NCI-H1436 (cell line): Measurements from ENCODE around the gene RHOV.
"Not testable (repeated sequence)": the region's sequence is repeated elsewhere in the genome, so short reads cannot be mapped to it uniquely, and the experiment has no call there.

Experiments
- DNase-seq: peaks from one replicate; lab custom pipeline; 2025; lab: John Stamatoyannopoulos, UW

RHOV gene

GRCh38 chr15:40872791-40873693 lies 992 bp downstream of the RHOV start:
- no peak for DNase-seq

- no peak for DNase-seq
These were observed 2.1 kb downstream of the RHOV start for GRCh38 chr15:40871749-40872617.

DNA sequence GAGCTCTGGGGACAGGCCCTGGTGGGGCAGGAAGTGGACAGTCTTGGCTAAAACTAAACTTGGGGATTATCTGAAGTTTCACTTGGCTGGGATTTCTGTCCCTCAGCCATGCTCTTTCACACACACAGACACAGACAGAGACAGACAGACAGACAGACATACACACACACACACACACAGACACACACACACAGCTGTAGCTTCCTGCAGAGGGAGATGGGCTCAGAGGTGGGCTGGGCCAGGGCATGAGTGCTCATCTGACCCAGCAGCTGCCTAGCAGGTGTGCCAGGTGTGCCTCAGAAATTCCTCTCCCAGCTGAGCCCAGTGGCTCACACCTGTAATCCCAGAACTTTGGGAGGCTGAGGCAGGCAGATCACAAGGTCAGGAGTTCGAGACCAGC lies 3.3 kb downstream of the RHOV start:
- DNase-seq = no peak

GRCh38 chr15:40869686-40870085 lies 4.3 kb downstream of the RHOV start:
- DNase-seq = no peak

DNA sequence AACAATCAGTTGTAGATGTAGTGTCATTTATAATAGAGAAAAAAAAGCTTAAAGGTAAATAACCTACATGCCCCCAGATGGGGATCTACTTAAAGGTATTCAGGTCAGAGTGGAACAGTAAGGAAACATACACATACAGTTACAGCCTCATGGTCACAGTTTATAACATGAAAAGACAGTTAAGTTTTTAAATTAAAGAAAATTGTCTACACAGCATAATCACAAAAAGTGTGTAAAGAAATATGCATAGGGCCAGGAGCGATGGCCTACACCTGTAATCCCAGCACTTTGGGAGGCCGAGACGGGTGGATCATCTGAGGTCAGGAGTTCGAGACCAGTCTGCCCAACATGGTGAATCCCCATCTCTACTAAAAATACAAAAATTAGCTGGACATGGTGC lies 6.8 kb downstream of the RHOV start:
- no peak for DNase-seq

DNA sequence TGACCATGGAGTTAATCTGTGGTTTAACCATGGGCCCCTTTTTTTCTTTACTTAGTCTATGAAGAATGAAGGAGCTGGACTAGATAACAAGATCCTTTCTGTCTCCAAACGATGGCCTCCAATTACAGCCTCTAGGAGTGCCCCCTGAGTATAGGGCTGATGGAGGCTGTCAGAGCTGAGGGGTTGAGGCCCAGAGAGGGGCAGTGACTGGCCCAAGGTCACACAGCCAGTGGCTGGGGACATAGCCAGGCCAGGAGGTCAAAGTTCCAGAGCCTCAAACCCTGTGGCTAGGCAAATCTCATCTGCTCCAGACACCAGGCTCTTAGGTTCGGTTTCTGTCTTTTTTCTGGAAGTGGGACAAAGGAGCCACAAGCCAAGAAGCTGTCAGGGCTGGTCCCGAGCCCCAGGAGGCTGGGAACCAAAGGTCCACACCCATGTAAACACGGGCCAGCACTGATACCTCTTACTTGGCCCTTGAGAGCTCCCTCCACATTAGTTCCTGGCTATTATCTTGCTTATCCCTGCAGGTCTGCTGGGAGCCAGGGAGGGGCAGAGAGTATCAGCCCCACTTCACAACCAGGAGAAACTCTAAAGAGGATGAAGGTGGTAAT lies 10.3 kb downstream of the RHOV start:
- no peak for DNase-seq

- DNase-seq = not testable (repeated sequence)
These were observed 12.9 kb downstream of the RHOV start for GRCh38 chr15:40861147-40861546.

- DNase-seq = peak; percentile 78
These were observed 14.7 kb downstream of the RHOV start for GRCh38 chr15:40859206-40859851.

- no peak for DNase-seq
These were observed 15.3 kb downstream of the RHOV start for GRCh38 chr15:40858706-40859105.

DNA sequence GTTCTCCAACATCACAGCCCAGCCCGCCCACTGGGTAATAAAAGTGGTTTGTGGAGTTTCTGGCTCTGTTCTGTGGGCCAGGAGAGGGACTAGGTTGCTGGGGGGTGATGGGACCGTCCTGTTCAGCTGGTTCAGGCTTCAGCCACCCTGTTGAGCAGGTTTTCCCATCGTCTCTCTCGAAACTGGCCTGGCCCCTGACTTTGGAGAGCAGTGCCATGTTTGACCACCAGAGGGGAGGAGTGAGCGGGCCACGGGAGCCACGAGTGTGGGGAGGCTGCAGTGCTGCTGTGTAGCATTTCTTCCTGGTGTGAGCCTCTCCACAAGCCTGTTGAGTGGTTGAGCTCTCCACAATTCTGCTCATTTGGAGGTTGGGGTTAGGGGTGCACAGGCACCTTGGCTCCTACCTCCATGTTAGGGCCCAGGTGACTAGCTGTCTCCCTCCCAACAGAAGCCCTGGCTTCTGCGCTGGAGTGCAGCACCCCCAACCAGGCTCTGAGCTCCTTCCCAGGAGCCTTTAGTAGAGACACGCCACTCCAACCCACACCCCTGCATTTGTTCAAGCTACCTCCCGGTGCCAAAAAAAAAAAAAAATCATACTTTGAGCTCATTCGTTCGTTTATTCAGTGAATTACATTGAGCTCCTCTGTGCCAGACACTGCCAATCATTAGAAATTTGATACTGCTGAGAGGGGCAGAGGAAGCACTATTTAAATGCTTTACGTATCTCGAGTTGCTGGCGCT lies 16.3 kb downstream of the RHOV start:
- DNase-seq = peak; percentile 71

DNA sequence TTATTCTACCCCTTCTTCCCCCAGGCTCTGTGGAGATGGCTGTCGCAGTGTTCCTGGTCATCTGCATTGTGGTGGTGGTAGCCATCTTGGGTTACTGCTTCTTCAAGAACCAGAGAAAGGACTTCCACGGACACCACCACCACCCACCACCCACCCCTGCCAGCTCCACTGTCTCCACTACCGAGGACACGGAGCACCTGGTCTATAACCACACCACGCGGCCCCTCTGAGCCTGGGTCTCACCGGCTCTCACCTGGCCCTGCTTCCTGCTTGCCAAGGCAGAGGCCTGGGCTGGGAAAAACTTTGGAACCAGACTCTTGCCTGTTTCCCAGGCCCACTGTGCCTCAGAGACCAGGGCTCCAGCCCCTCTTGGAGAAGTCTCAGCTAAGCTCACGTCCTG lies 17.3 kb downstream of the RHOV start:
- DNase-seq = no peak

DNA sequence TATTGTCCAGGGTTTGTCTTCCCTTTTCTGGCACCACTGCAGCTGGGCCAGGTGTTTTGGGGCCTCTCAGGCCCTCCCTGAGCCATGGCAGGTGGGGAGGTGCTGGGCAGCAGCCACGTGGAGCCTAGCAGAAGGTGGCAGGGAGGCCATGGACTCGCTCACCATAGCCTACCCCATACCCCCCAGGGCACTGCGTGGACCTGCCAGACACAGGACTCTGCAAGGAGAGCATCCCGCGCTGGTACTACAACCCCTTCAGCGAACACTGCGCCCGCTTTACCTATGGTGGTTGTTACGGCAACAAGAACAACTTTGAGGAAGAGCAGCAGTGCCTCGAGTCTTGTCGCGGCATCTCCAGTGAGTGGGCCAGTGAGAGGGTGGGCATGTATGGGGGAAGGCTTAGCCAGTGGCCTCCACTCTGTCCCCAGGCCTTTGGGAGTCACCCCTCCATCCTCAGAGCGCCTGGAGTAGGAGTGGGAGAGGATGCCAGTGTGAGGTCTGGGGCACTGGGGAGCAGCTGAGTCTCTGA lies 18.3 kb downstream of the RHOV start:
- DNase-seq = no peak

- DNase-seq = no peak
These were observed 19.9 kb downstream of the RHOV start for GRCh38 chr15:40854161-40854560.

- no peak for DNase-seq
These were observed 20.7 kb downstream of the RHOV start for GRCh38 chr15:40853241-40853890.

- DNase-seq = no peak
These were observed 21.5 kb downstream of the RHOV start for GRCh38 chr15:40852529-40852928.

DNA sequence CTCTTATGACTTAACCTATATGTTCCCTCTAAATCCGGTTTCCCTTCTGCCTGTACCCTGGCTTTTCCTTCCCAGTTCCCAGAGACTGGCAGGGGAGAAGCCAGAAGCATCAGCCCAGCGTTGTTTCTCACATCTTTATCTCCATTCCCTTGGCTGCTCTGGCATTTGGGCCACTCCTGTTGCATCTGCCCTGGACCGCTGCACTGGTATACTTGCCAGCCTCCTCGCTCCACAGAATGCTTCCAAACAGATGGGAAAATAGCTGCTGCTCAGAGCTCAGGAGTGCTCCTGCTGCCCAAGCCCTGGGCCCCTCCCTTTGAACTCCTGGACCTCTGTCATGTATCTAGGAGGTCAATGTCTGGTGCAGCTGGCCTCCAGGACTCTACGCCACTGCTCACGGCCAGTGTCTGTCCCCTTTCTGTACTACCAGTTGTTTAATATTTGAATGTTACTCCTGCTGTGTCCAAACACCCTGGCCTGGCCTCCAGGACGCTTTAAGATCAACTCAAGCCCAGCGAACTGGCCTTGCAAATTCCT lies 23.4 kb downstream of the RHOV start:
- no peak for DNase-seq

DNA sequence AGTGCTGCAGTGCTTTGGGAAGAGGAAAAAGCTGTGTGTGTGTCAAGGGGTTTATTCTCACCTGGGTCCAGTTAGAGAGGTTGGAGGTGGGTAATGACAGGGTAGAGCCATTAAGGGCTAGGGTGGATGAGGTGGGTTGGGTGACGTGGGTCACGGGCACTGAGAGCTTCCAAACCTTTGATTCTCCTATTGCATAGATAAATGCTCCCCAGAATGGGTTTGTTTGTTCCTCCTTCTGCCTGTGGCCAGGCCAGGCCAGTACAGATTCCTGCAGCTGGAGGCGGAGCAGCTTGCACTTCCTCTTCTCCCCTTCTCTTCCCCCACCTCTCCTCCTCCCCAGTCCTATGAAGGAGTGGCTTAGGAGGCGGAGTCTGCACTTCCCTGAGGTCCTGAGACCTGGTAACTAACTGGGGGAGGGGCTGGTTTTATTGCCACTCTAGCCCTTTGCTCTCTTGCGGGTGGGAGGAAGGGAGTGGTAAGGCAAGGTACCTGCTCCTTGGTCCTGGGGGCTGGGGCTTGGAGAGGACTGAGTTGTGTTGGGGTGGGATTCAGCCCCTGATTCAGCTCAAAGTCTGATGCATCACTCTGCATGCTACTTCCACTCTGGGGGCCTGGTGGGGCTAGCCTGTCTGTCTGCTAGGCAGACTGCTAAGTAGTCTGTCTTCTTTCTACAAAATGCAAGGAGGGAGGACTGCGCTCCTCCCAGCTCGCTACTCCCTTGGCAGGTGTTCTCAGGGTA lies 26.6 kb downstream of the RHOV start:
- DNase-seq = peak; percentile 70

GRCh38 chr15:40846841-40847222 lies 27.2 kb downstream of the RHOV start:
- DNase-seq = no peak

- no peak for DNase-seq
These were observed 28.3 kb downstream of the RHOV start for GRCh38 chr15:40845511-40846284.
